ENCODE data around the gene CCDC138.

The CCDC138 gene

GRCh38 chr2:108917526-108917925 is 131.0 kb downstream of the CCDC138 start:
- H3K36me3 ChIP-seq (ENCODE audit: control insufficient read depth, insufficient read depth, low read length) = no peaks in the 10 kb centered on the region
- H3K4me3 ChIP-seq (ENCODE audit: low read length) = peak overlapping the region; percentile 4
- no peaks in the 10 kb centered on the region for H3K27me3 ChIP-seq (ENCODE audit: control insufficient read depth, insufficient read depth, low read length)
- H3K9ac ChIP-seq (ENCODE audit: low read length) = no peak overlapping the region
- H3K27ac ChIP-seq (ENCODE audit: low read depth, low read length) = peak overlapping the region; percentile 60
- H3K4me1 ChIP-seq (ENCODE audit: control insufficient read depth, insufficient read depth, low read length) = peaks cover 20% of the 10 kb centered on the region

DNA sequence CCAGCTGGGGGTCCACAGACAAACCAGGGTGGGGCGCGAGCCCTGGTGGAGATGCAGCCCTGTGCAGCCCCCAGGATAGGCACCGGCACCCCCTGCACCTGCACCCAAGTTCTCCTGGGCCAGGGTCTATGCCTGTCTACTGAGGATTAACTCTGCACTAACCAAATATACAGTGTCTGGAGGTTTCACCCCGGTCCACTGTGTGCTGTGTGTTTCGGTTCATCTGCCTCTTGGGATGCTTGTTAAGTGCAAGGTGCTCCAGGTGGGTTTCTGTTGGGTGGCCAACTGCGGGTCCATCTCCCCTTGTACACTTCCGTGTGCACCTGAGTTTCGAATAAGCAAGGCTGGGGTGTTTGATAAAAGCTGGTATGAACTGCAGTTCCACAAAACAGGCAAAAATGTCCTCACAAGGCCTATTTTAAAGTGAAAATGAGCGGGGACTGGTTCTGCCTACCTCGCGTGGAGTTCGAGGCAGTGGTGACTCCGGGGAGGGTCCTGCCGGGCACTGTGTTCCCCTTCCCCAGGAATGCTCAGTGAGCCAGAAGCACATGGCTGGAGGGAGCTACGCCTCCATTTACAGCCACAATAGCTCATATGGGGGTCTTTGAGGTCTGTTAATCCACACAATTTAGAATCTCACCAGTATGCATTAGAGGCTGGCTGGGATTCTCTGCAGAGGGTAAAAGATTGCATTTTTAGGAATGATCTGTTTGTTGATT is 131.7 kb downstream of the CCDC138 start:
- Histone ChIP-seq H3K27me3 (ENCODE audit: control insufficient read depth, insufficient read depth, low read length) (no peaks in the 10 kb centered on the region), H3K9ac (ENCODE audit: low read length) (no peak overlapping the region), H3K4me3 (ENCODE audit: low read length) (no peak overlapping the region), H3K4me1 (ENCODE audit: control insufficient read depth, insufficient read depth, low read length) (peaks cover 24% of the 10 kb centered on the region), H3K27ac (ENCODE audit: low read depth, low read length) (no peak overlapping the region), H3K36me3 (ENCODE audit: control insufficient read depth, insufficient read depth, low read length) (no peaks in the 10 kb centered on the region)

GRCh38 chr2:108918941-108919341 is 132.4 kb downstream of the CCDC138 start:
- Histone ChIP-seq H3K4me3 (ENCODE audit: low read length) (no peak overlapping the region), H3K4me1 (ENCODE audit: control insufficient read depth, insufficient read depth, low read length) (peaks cover 30% of the 10 kb centered on the region)

DNA sequence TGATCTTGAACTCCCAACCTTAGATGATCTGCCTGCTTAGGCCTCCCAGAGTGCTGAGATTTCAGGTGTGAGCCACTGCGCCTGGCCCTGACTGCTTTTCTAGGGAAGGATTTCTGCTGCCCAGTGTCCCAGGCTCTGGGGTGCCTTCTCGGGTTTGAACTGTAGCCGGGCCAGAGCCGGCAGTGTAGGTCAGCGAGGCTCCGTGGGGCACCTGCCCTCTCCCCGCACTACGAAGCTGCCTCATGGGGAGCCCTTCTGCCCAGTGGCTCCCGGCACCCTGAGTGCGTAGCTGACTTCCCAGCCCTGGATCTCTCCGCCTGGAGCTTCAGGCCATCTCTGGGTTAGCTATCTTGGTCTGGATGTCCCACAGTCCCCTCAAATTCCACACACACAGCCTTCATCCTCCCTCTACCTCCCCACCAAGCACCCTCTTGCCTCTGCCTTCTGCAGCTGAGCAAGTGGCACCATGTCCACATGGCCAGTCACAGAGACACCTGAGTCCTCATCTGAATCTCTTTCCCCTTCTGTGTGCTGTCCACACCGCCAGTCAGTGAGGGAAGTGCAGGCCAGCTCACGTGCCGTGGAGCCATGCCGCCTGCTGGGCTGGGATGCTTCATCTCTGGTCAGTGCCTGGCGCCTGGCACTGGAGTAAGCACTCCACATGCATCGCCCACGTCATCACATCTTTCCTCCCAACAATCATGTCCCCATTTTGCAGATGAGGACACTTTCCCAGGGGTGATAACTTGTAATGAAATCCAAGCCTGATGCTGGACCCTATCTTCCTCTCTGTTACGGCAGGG is 133.2 kb downstream of the CCDC138 start:
- H3K27me3 ChIP-seq (ENCODE audit: control insufficient read depth, insufficient read depth, low read length) = no peaks in the 10 kb centered on the region
- peaks cover 37% of the 10 kb centered on the region for H3K4me1 ChIP-seq (ENCODE audit: control insufficient read depth, insufficient read depth, low read length)
- H3K4me3 ChIP-seq (ENCODE audit: low read length) = no peak overlapping the region
- no peak overlapping the region for H3K9ac ChIP-seq (ENCODE audit: low read length)
- no peak overlapping the region for H3K27ac ChIP-seq (ENCODE audit: low read depth, low read length)
- H3K36me3 ChIP-seq (ENCODE audit: control insufficient read depth, insufficient read depth, low read length) = no peaks in the 10 kb centered on the region

More at GRCh38 chr2:108918941-108919341, 132.4 kb downstream of the CCDC138 start:
- Histone ChIP-seq H3K27me3 (ENCODE audit: control insufficient read depth, insufficient read depth, low read length) (no peaks in the 10 kb centered on the region), H3K36me3 (ENCODE audit: control insufficient read depth, insufficient read depth, low read length) (no peaks in the 10 kb centered on the region), H3K27ac (ENCODE audit: low read depth, low read length) (no peak overlapping the region), H3K9ac (ENCODE audit: low read length) (no peak overlapping the region)

GRCh38 chr2:108920686-108921085 is 134.1 kb downstream of the CCDC138 start:
- H3K4me3 ChIP-seq (ENCODE audit: low read length) = no peak overlapping the region
- no peaks in the 10 kb centered on the region for H3K36me3 ChIP-seq (ENCODE audit: control insufficient read depth, insufficient read depth, low read length)
- H3K4me1 ChIP-seq (ENCODE audit: control insufficient read depth, insufficient read depth, low read length) = peaks cover 38% of the 10 kb centered on the region
- H3K9ac ChIP-seq (ENCODE audit: low read length) = no peak overlapping the region
- no peak overlapping the region for H3K27ac ChIP-seq (ENCODE audit: low read depth, low read length)
- no peaks in the 10 kb centered on the region for H3K27me3 ChIP-seq (ENCODE audit: control insufficient read depth, insufficient read depth, low read length)

- H3K4me3 ChIP-seq (ENCODE audit: low read length) = no peak overlapping the region
- no peak overlapping the region for H3K9ac ChIP-seq (ENCODE audit: low read length)
- peak overlapping the region; percentile 57 for H3K27ac ChIP-seq (ENCODE audit: low read depth, low read length)
- no peaks in the 10 kb centered on the region for H3K27me3 ChIP-seq (ENCODE audit: control insufficient read depth, insufficient read depth, low read length)
- H3K36me3 ChIP-seq (ENCODE audit: control insufficient read depth, insufficient read depth, low read length) = no peaks in the 10 kb centered on the region
- peaks cover 40% of the 10 kb centered on the region for H3K4me1 ChIP-seq (ENCODE audit: control insufficient read depth, insufficient read depth, low read length)
Measured at GRCh38 chr2:108921096-108922030, 134.8 kb downstream of the CCDC138 start.

GRCh38 chr2:108922141-108922915 is 135.8 kb downstream of the CCDC138 start:
- Histone ChIP-seq H3K4me1 (ENCODE audit: control insufficient read depth, insufficient read depth, low read length) (peaks cover 31% of the 10 kb centered on the region), H3K27ac (ENCODE audit: low read depth, low read length) (peak overlapping the region; percentile 70), H3K4me3 (ENCODE audit: low read length) (no peak overlapping the region), H3K9ac (ENCODE audit: low read length) (no peak overlapping the region), H3K36me3 (ENCODE audit: control insufficient read depth, insufficient read depth, low read length) (no peaks in the 10 kb centered on the region), H3K27me3 (ENCODE audit: control insufficient read depth, insufficient read depth, low read length) (no peaks in the 10 kb centered on the region)

DNA sequence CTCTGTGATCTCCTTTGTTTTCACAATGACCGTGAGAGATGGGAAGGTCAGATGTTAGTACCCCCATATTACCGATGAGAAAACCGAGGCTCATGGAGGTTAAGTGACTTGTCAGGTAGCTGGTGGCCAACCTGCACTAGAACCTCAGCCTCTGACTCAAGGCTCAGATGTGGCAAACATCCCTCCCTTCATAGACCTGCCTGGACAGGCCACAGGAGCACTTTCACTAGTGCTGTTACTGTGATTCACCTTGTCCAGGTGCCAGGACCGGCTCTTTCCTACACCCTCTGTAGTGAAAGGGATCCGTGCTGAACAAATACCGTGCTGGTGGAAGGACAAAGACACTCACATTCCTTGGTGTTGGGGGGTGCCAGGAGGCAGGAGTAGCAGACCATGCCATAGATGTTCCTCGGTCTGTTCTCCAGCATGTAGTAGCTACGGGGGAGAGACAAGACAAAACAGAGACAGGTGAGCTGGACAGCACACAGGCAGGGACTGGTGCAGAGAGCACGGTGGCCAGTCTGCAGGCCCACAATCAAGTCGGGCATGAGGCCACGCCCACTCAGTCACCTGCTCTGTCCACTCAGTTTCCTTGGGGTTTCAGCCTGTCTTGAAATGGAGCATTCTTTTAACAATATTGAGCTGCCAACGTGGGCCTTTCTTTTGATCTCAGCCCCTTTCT is 136.6 kb downstream of the CCDC138 start:
- no peak overlapping the region for H3K4me3 ChIP-seq (ENCODE audit: low read length)
- no peaks in the 10 kb centered on the region for H3K36me3 ChIP-seq (ENCODE audit: control insufficient read depth, insufficient read depth, low read length)
- no peaks in the 10 kb centered on the region for H3K27me3 ChIP-seq (ENCODE audit: control insufficient read depth, insufficient read depth, low read length)
- H3K4me1 ChIP-seq (ENCODE audit: control insufficient read depth, insufficient read depth, low read length) = peaks cover 26% of the 10 kb centered on the region
- H3K27ac ChIP-seq (ENCODE audit: low read depth, low read length) = peak overlapping the region; percentile 70
- H3K9ac ChIP-seq (ENCODE audit: low read length) = no peak overlapping the region

DNA sequence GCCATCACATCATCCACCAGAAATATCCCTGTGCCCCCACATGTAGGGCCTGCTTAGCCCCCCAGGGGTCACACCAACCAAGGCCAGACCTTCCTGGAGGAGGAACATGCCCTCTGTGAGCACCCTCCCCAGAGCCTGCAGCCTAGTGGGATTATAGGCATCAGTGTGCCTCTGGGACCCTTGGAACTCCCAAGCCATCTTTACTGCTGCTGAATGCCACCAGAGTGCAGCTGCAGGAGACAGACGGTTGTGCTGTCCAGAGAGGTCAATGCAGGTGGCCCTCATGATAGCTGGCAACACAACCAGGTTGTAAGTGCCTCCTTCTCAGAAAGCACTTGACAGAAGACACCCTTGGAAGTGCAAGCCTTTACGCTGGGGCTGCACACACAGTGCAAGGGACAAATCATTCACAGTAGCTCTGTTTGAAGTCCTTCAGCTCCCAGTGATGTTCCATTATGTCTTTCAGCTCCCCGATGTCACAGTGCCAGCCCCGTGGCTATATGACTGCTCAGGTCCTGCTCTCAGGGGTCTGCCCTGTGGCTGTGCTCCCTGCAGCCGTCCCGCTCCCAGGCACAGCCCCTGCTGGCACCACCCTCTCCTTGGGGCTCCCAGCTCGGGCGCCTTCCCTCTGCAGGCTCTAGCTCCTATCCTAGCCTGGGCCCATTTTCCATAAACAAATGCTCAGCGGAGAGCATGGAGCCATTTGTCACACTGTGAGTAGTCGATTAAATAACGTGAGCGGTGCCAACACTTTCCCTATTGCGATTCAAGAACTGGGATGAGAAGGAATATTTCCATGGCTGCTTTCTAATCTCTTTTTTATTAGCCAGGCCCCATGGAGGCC is 137.4 kb downstream of the CCDC138 start:
- H3K4me1 ChIP-seq (ENCODE audit: control insufficient read depth, insufficient read depth, low read length) = peaks cover 26% of the 10 kb centered on the region
- H3K36me3 ChIP-seq (ENCODE audit: control insufficient read depth, insufficient read depth, low read length) = no peaks in the 10 kb centered on the region
- H3K27me3 ChIP-seq (ENCODE audit: control insufficient read depth, insufficient read depth, low read length) = no peaks in the 10 kb centered on the region
- H3K9ac ChIP-seq (ENCODE audit: low read length) = no peak overlapping the region
- peak overlapping the region; percentile 70 for H3K27ac ChIP-seq (ENCODE audit: low read depth, low read length)
- no peak overlapping the region for H3K4me3 ChIP-seq (ENCODE audit: low read length)

DNA sequence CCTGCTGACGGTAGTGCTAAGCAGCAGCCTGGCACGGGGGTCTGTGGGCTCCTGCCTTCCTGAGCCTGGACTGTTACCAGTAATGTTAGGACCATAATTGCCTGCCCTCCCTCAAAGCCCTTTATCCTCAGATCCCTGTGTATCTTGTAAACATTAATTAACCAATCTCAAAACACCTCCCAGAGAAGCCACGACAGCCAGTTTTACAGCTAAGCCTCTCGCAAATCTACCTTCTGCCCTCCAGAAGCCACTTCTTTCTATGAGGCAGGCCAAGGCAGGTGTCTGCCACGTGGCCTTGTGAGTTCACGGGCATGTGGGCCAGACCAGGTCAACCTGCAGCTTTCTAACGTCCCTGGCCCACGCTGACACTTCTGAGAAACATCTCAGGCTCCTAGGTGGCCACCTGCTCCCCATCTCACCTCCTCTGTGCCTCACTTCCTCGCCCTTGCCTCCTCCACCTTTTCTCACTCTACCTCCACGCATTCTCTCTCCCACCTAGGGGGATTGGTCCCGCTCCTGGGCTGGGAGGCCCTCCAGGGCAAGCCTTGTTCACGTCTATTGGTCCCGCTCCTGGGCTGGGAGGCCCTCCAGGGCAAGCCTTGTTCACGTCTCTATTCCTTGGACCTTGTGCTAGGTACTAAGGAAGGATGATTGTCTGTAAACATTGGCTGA is 138.1 kb downstream of the CCDC138 start:
- Histone ChIP-seq H3K4me1 (ENCODE audit: control insufficient read depth, insufficient read depth, low read length) (peaks cover 26% of the 10 kb centered on the region), H3K36me3 (ENCODE audit: control insufficient read depth, insufficient read depth, low read length) (no peaks in the 10 kb centered on the region), H3K27me3 (ENCODE audit: control insufficient read depth, insufficient read depth, low read length) (no peaks in the 10 kb centered on the region), H3K27ac (ENCODE audit: low read depth, low read length) (peak overlapping the region; percentile 70), H3K4me3 (ENCODE audit: low read length) (no peak overlapping the region), H3K9ac (ENCODE audit: low read length) (no peak overlapping the region)
